ENCODE data around the gene SLC22A4.
A peak's percentile ranks its signal among the peaks of the same experiment; 100 is the strongest.

SLC22A4 gene

GRCh38 chr5:132293992-132294727 is at the start of gene SLC22A4:
SLC22A4 (plus strand) TSS chr5:132294394; CDS start chr5:132294617, 223 bp downstream.
- DNase-seq (ENCODE audit: low spot score), result peak; percentile 70

- no peak for DNase-seq (ENCODE audit: low spot score)
Observed at GRCh38 chr5:132245593-132245992, 48.6 kb upstream of the SLC22A4 start.

GRCh38 chr5:132246806-132247205 is 47.4 kb upstream of the SLC22A4 start:
- DNase-seq (ENCODE audit: low spot score), result no peak

DNA sequence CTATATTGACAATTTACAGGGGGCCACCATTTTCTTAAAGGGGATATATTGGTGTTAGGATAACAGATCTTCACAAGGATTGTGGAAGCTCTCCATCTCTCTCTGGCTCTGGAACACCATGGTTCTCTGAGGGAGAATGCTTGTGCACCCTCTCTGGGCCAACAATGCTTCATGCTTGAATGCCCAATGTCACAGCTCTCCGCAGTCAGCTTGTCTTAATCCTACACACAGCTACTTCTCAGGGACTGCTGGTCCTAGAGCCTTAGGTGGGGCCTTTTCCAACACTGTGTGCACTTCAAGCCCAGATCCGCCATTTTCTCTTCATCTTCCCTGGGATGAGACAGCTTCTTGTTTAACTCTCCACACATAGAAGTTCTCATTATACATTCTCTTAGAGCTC is 43.6 kb upstream of the SLC22A4 start:
- no peak for DNase-seq (ENCODE audit: low spot score)

- no peak for DNase-seq (ENCODE audit: low spot score)
Observed at GRCh38 chr5:132251220-132251725, 42.9 kb upstream of the SLC22A4 start.

DNA sequence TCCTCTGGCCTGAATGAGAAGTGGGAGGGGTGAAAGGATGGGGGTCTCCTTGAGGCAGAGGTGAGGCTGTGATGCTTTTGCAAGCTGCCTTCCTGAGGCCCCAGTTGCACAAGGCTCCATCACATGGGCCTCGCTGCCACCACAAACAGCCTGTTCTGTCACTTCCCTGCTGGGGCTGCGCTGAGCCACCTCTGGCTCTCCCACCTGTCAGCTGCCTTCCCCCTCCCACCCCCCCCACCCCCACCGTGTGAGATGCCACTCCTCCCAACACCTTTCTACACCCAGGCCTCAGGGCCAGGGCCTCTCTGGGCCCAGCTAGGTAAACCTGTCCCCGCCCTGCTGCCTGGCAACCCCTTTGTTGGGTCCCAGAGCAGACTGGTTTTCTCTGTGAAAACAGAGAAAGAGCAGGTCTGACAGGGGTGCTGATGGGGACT is 41.2 kb upstream of the SLC22A4 start:
- DNase-seq (ENCODE audit: low spot score), result no peak

- no peak for DNase-seq (ENCODE audit: low spot score)
Observed at GRCh38 chr5:132253452-132254320, 40.5 kb upstream of the SLC22A4 start.

GRCh38 chr5:132254321-132254977 is 39.7 kb upstream of the SLC22A4 start:
- DNase-seq (ENCODE audit: low spot score), result no peak

GRCh38 chr5:132256086-132256782 is 38.0 kb upstream of the SLC22A4 start:
- DNase-seq (ENCODE audit: low spot score), result no peak

GRCh38 chr5:132256783-132257130 is 37.4 kb upstream of the SLC22A4 start:
- no peak for DNase-seq (ENCODE audit: low spot score)

DNA sequence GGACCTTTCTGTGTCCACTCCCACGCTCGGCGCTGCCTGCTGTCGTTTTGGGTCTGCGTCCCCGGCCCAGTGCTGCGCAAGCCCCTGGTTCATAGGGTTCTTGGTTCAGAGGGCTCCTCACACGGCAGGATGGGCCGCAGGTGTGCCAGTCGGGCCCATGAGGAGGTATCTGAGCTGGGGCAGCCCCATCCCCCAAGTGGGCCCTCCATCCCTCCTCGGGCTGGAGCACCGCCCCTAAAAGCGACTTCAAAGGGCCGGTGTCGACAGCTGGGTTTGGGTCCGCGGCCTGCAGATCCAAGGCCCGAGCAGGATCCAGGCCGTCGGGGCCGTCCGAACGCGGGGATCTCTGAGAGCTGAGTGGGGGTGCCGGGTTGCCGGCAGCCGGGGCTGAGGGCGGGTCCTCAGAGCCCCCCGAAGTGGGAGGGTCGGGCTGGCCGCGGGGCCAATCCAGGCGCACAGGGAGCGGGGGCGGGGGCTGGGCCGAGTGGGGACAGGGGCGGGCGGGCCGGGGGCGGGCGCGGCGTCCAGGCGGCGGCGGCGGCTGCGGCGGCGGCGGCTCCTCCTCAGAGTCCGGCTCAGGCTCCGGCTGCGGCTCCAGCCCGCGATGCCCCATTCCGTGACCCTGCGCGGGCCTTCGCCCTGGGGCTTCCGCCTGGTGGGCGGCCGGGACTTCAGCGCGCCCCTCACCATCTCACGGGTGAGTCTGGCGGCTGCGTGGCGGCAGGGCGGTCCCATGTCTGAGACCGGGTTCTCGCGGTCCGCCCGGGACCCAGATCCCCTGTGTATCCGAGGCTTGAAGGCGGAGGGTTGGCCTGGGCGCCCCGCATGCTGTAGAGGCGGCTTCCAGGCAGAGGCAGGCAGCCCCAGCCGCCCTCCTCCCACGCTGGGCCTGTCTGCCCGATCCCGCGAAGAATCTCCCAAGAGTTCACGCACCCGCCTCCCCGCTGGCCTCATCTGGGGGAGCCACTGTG is 36.8 kb upstream of the SLC22A4 start, which contains the start of gene PDLIM4:
Gene PDLIM4, plus strand, starts transcription at position 566 of the 971 bp plus-strand sequence. Its CDS starts 39 bp downstream, at position 605.
- DNase-seq (ENCODE audit: low spot score), result no peak

- DNase-seq (ENCODE audit: low spot score), result no peak
Observed at GRCh38 chr5:132258102-132259068, 35.8 kb upstream of the SLC22A4 start.

DNA sequence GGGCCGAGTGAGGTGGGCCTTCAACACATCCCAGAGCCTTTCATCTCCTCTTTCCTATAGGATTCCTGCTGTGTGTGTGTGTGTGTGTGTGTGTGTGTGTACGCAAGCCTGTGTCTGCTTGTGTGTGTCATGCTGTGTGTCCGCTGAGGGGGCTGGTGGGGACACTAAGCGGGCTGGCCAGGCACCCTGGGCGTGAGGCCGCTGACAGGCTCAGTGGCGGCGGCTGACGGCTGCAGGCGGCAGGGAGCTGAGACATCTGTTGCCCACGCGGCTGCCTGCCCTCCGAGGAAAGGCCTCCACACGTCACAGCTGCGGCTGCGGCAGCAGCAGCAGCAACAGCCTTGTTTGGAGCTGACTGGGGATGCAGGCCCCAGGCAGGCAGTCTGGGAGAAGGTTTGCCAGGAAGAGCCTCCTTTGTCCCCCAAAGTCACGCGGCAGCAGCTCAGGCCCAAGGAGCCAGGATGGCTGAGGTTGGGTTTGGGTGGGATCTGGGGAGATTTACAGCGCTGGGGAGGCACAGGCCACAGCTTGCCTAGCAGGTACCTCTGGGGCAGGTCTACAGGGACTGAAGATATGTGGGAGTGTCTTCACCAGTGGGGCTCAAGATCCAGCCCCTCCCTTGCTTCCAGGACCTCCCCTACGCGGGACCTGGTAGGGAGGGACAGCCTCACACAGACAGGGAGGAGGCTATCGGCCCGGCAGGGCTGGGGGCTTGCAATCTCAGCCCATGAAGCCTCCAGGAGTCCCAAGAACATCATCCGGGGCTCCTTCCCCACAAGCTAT is 34.9 kb upstream of the SLC22A4 start:
- DNase-seq (ENCODE audit: low spot score), result no peak

DNA sequence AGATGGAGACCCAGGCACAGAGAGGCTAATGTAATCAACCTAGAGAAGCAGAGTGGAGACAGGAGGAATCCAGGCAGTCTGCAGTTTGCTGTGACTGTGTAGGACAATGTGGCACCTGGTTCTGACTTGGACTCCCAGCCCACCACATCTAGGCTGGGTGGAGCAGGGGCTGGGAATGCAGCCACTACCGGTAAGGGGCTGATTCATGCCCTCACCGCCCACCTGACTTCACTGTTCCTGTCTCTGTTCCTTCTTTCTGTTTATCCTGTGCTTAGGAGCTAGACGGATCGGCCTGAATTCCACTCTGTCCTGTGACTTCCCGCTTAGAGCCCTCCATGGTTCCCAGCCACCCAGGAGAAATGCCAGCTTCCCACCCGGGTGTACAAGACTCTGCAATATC is 34.1 kb upstream of the SLC22A4 start:
- DNase-seq (ENCODE audit: low spot score), result no peak

- DNase-seq (ENCODE audit: low spot score), result peak; percentile 40
Observed at GRCh38 chr5:132260714-132261551, 33.3 kb upstream of the SLC22A4 start.

- DNase-seq (ENCODE audit: low spot score), result no peak
Observed at GRCh38 chr5:132261881-132262845, 32.0 kb upstream of the SLC22A4 start.
